HG03432 (cell line): Measurements from ENCODE around the gene RGL1.
"Not testable (repeated sequence)": the region's sequence is repeated elsewhere in the genome, so short reads cannot be mapped to it uniquely, and the experiment has no call there.

Experiments used
- ATAC-seq: cut with Tn5 transposase; IDR thresholded peaks from one replicate; pipeline ENCODE4 v1.9.1; 2021; ENCODE audit warnings: mild to moderate bottlenecking, moderate library complexity; ENCODE audit not compliant: unreplicated experiment

Gene RGL1

GRCh38 chr1:183783767-183784637, 20.9 kb upstream of the RGL1 start:
- no peak for ATAC-seq

GRCh38 chr1:183785921-183786320, 19.0 kb upstream of the RGL1 start:
- not testable (repeated sequence) for ATAC-seq

- no peak for ATAC-seq
Measured at GRCh38 chr1:183787704-183788103, 17.2 kb upstream of the RGL1 start.

- ATAC-seq = no peak
Measured at GRCh38 chr1:183791319-183791718, 13.6 kb upstream of the RGL1 start.

GRCh38 chr1:183792300-183792699, 12.6 kb upstream of the RGL1 start:
- ATAC-seq = no peak

- no peak for ATAC-seq
Measured at GRCh38 chr1:183794088-183794487, 10.8 kb upstream of the RGL1 start.

GRCh38 chr1:183800449-183800848, 4.5 kb upstream of the RGL1 start:
- no peak for ATAC-seq

GRCh38 chr1:183801649-183802048, 3.3 kb upstream of the RGL1 start:
- no peak for ATAC-seq

- no peak for ATAC-seq
Measured at GRCh38 chr1:183804387-183804786, 533 bp upstream of the RGL1 start.

GRCh38 chr1:183806125-183806524, 1.2 kb downstream of the RGL1 start:
- ATAC-seq = no peak

- no peak for ATAC-seq
Measured at GRCh38 chr1:183806675-183807074, 1.8 kb downstream of the RGL1 start.

- peak; percentile 70 for ATAC-seq
Measured at GRCh38 chr1:183807549-183808168, 2.7 kb downstream of the RGL1 start.

GRCh38 chr1:183808296-183809027, 3.5 kb downstream of the RGL1 start:
- no peak for ATAC-seq

GRCh38 chr1:183810121-183810520, 5.2 kb downstream of the RGL1 start:
- no peak for ATAC-seq

GRCh38 chr1:183810756-183811544, 6.0 kb downstream of the RGL1 start:
- no peak for ATAC-seq

GRCh38 chr1:183812128-183812527, 7.2 kb downstream of the RGL1 start:
- no peak for ATAC-seq

GRCh38 chr1:183812686-183813569, 8.0 kb downstream of the RGL1 start:
- ATAC-seq = no peak

GRCh38 chr1:183814121-183814681, 9.3 kb downstream of the RGL1 start:
- ATAC-seq = no peak

GRCh38 chr1:183816110-183816509, 11.2 kb downstream of the RGL1 start:
- ATAC-seq = no peak
